Motor neuron (in vitro differentiated cells): Measurements from ENCODE around the gene TMEM245. TPM values are rescaled to one million over a fixed set of nuclear protein-coding genes. Genes with fewer than 3 reads are reported as not detected.

Experiments used
- total RNA-seq, 8 experiments: library from RNA; unstranded; fragments of 300-600 nt; gene quantifications; 2 replicates each; pipeline versions ENCODE4 v1.2.3 to v1.2.4, GENCODE V29; 2022

TMEM245 gene
- total RNA-seq, 8 experiments from 2014 or later = 18.1 to 53.1 (median 30.7) TPM

Other genes with a start within 250 kb of the TMEM245 start
- 10 to 100 TPM; 22.8 to 50.4 (median 36.2) TPM for gene ELP1, start 185.8 kb downstream of the TMEM245 start, total RNA-seq
- 10 to 100 TPM in 7 of 8 experiments, 1 to 10 TPM in 1; 9.8 to 23.4 (median 15.4) TPM for gene ABITRAM, start 185.5 kb downstream of the TMEM245 start, total RNA-seq
- gene CTNNAL1, start 106.4 kb downstream of the TMEM245 start, total RNA-seq = 10 to 100 TPM; 16.3 to 34.7 (median 19.5) TPM
- 10 to 100 TPM in 5 of 8 experiments, under 1 TPM in 3; 0.31 to 20.0 (median 15.7) TPM for gene FRRS1L, start 47.3 kb upstream of the TMEM245 start, total RNA-seq
- gene EPB41L4B, start 201.1 kb upstream of the TMEM245 start, total RNA-seq = 1 to 10 TPM; 1.8 to 5.2 (median 4.2) TPM